CD14-positive monocyte (primary cell): ENCODE results near the gene LUZP2. TPM values are rescaled to one million over a fixed set of nuclear protein-coding genes. Genes with fewer than 3 reads are reported as not detected.

Source experiments
- DNase-seq, 3 donors: peaks; one replicate each; pipeline ENCODE4 v3.0.0-alpha.2; 2011 to 2022
- H2AFZ ChIP-seq: 2 replicates; pipeline ENCODE4 v1.6.0; 2012; ENCODE audit warnings: mild to moderate bottlenecking, low read depth, low read length, inconsistent platforms; ENCODE audit not compliant: insufficient read depth, poor library complexity, severe bottlenecking
- H3K27ac ChIP-seq, 2 donors: 1 replicate in 1 of 2; 2 replicates in 1 of 2; pipeline ENCODE4 v1.5.1; 2012 to 2013; ENCODE audit warnings: low read length in 2 of 2, control low read depth in 1 of 2, inconsistent platforms in 1 of 2, low read depth in 1 of 2, mild to moderate bottlenecking in 1 of 2
- H3K27me3 ChIP-seq, 2 donors: one replicate each; pipeline versions ENCODE4 v1.6.0 to v1.6.1; 2011 to 2013; ENCODE audit warnings: low read length in 2 of 2; ENCODE audit not compliant: control insufficient read depth in 2 of 2, insufficient read depth in 2 of 2
- H3K36me3 ChIP-seq, 2 donors: replicated peaks in 1 of 2; 1 replicate in 1 of 2; 2 replicates in 1 of 2; pipeline versions ENCODE4 v1.5.1 to v1.6.1; 2012 to 2013; ENCODE audit warnings: low read length in 2 of 2, control low read depth in 1 of 2, inconsistent platforms in 1 of 2, mild to moderate bottlenecking in 1 of 2; ENCODE audit not compliant: insufficient read depth in 2 of 2, control insufficient read depth in 1 of 2
- H3K4me1 ChIP-seq, 2 donors: 1 replicate in 1 of 2; 2 replicates in 1 of 2; pipeline versions ENCODE4 v1.5.1 to v1.6.1; 2012 to 2013; ENCODE audit warnings: low read length in 2 of 2, control low read depth in 1 of 2, inconsistent platforms in 1 of 2, mild to moderate bottlenecking in 1 of 2, moderate library complexity in 1 of 2; ENCODE audit not compliant: insufficient read depth in 2 of 2, control insufficient read depth in 1 of 2
- H3K4me2 ChIP-seq: replicated peaks from 2 replicates; pipeline ENCODE3; 2012; ENCODE audit warnings: low read length, moderate library complexity, mild to moderate bottlenecking; ENCODE audit not compliant: poor library complexity, severe bottlenecking; ENCODE audit errors: extremely low read depth
- H3K4me3 ChIP-seq, 3 experiments: fragments of 200-600 bp in 1 of 3; sonication (generic) in 1 of 3; replicated peaks in 1 of 3; 1 replicate in 2 of 3; 2 replicates in 1 of 3; pipeline ENCODE4 v1.5.1; 2011 to 2013; ENCODE audit warnings: low read length in 3 of 3, mild to moderate bottlenecking in 3 of 3, control low read depth in 2 of 3, low read depth in 2 of 3, inconsistent platforms in 1 of 3, moderate library complexity in 1 of 3
- H3K79me2 ChIP-seq: 2 replicates; pipeline ENCODE4 v1.6.0; 2012; ENCODE audit warnings: mild to moderate bottlenecking, control low read depth, inconsistent platforms, low read length, moderate library complexity; ENCODE audit not compliant: insufficient read depth
- H3K9ac ChIP-seq: 2 replicates; pipeline ENCODE4 v1.6.0; 2017; ENCODE audit warnings: low read length, mild to moderate bottlenecking; ENCODE audit not compliant: insufficient read depth, poor library complexity, severe bottlenecking
- H3K9me3 ChIP-seq, 2 donors: replicated peaks in 1 of 2; 1 replicate in 1 of 2; 2 replicates in 1 of 2; pipeline versions ENCODE4 v1.5.1 to v1.6.1; 2012 to 2013; ENCODE audit warnings: low read length in 2 of 2, control low read depth in 1 of 2; ENCODE audit not compliant: control insufficient read depth in 1 of 2, insufficient read depth in 1 of 2
- H4K20me1 ChIP-seq: 2 replicates; pipeline ENCODE4 v1.6.0; 2012; ENCODE audit warnings: mild to moderate bottlenecking, low read length, control low read depth, moderate library complexity; ENCODE audit not compliant: insufficient read depth
- H3K27ac Mint-ChIP-seq, 7 donors: one replicate each; pipeline ENCODE4 v1.8.0; 2020; ENCODE audit warnings: mild to moderate bottlenecking in 7 of 7, mixed read lengths in 7 of 7, moderate library complexity in 6 of 7, inconsistent platforms in 2 of 7
- H3K27me3 Mint-ChIP-seq, 3 donors: one replicate each; pipeline ENCODE4 v1.8.0; 2021 to 2022; ENCODE audit warnings: low read depth in 3 of 3, mild to moderate bottlenecking in 3 of 3, mixed read lengths in 3 of 3, moderate library complexity in 3 of 3, inconsistent platforms in 1 of 3
- H3K36me3 Mint-ChIP-seq, 2 donors: one replicate each; pipeline ENCODE4 v1.8.0; 2020; ENCODE audit warnings: mixed read lengths in 2 of 2, inconsistent platforms in 1 of 2, mild to moderate bottlenecking in 1 of 2
- H3K4me1 Mint-ChIP-seq: one replicate; pipeline ENCODE4 v1.8.0; 2020; ENCODE audit warnings: mild to moderate bottlenecking, mixed read lengths
- H3K4me3 Mint-ChIP-seq, 2 donors: one replicate each; pipeline ENCODE4 v1.8.0; 2020; ENCODE audit warnings: mild to moderate bottlenecking in 2 of 2, mixed read lengths in 2 of 2, moderate library complexity in 1 of 2
- H3K9me3 Mint-ChIP-seq, 7 donors: one replicate each; pipeline ENCODE4 v1.8.0; 2020 to 2022; ENCODE audit warnings: mixed read lengths in 7 of 7, mild to moderate bottlenecking in 6 of 7, moderate library complexity in 6 of 7, inconsistent platforms in 2 of 7
- CTCF ChIP-seq: fragments of 200-600 bp; IDR thresholded peaks from one replicate; pipeline ENCODE4 v1.8.0; 2022; ENCODE audit warnings: antibody characterized with exemption, mild to moderate bottlenecking
- WGBS: methylation state at CpG from one replicate; pipeline ENCODE4 v1.1.5; 2013; ENCODE audit warnings: missing lambda C conversion rate; ENCODE audit not compliant: insufficient coverage; 5-methylcytosine and 5-hydroxymethylcytosine counted together
- intact Hi-C, 2 donors: fragments of 100-400 bp; cut with micrococcal nuclease; formaldehyde crosslinking; loops; one replicate each; pipeline versions ENCODE4 v1.15.0 to v1.15.1; 2023
- polyA plus RNA-seq, 3 donors: library from polyadenylated mRNA; depleted of rRNA in 1 of 3; unstranded in 2 of 3; stranded (reverse) in 1 of 3; fragments of 300-500 nt in 2 of 3; fragments of >200 nt in 1 of 3; fragmentation: Illumina TruSeq in 2 of 3; gene quantifications; 1 replicate in 2 of 3; 2 replicates in 1 of 3; pipeline ENCODE4 v1.2.3, GENCODE V29; 2012 to 2021

The LUZP2 gene
- polyA plus RNA-seq, 3 donors: not detected

- Histone ChIP-seq H3K4me3 (no peak overlapping the region), H3K36me3 (no peaks in the 10 kb centered on the region), H3K27ac (no peak overlapping the region), H2AFZ (no peak overlapping the region), H3K4me1 (no peaks in the 10 kb centered on the region), H4K20me1 (no peaks in the 10 kb centered on the region), H3K27me3 (no peaks in the 10 kb centered on the region), H3K9ac (no peak overlapping the region), H3K9me3 (no peaks in the 10 kb centered on the region), H3K4me2 (no peak overlapping the region), H3K79me2 (no peaks in the 10 kb centered on the region)
- WGBS: 67% methylated on average over 1 of the region's 3 CpGs
- peaks cover 0 to 3% (median 0%) of the 10 kb centered on the region in 7 donors for H3K9me3 Mint-ChIP-seq
- no peak for TF ChIP-seq CTCF
- intact Hi-C loops: no loop called here
- no peaks in the 10 kb centered on the region for H3K27me3 Mint-ChIP-seq
- no peaks in the 10 kb centered on the region for H3K4me1 Mint-ChIP-seq
- no peak overlapping the region for H3K27ac Mint-ChIP-seq
- H3K36me3 Mint-ChIP-seq: no peaks in the 10 kb centered on the region
- H3K4me3 Mint-ChIP-seq: no peak overlapping the region
- DNase-seq: no peak
These were observed 97.5 kb downstream of the LUZP2 start for GRCh38 chr11:24594401-24594800.

DNA sequence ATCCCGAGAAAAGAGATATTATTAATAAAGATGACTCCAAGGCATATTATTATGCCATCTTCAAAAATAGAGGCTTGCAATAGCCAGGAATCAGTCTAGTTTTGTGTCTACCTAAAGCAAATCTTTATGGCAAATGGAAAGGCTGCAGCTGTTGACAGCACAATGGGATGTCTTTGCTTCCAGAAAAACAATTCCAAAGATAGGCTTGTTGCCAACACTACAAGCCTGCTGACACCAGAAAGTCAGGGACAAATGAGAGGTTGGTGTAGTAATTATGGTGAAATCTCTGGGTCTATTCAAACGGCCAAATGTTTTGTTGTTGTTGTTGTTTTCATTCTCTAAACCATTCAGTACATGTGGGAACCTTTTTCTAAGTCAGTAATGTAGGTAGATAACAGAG, 101.8 kb downstream of the LUZP2 start:
- Mint-ChIP-seq H3K27me3 (no peaks in the 10 kb centered on the region), H3K36me3 (no peaks in the 10 kb centered on the region), H3K27ac (no peak overlapping the region), H3K9me3 (peaks cover 0 to 2% (median 0%) of the 10 kb centered on the region in 7 donors), H3K4me3 (no peak overlapping the region), H3K4me1 (no peaks in the 10 kb centered on the region)
- Histone ChIP-seq H3K4me2 (no peak overlapping the region), H3K36me3 (no peaks in the 10 kb centered on the region), H3K9me3 (no peaks in the 10 kb centered on the region), H2AFZ (no peak overlapping the region), H3K79me2 (no peaks in the 10 kb centered on the region), H3K27ac (no peak overlapping the region), H4K20me1 (no peaks in the 10 kb centered on the region), H3K9ac (no peak overlapping the region), H3K4me1 (no peaks in the 10 kb centered on the region), H3K4me3 (no peak overlapping the region), H3K27me3 (no peaks in the 10 kb centered on the region)
- WGBS: no CpG with 5 or more reads among the region's 2 CpGs
- intact Hi-C loops: no loop called here
- DNase-seq: no peak
- no peak for TF ChIP-seq CTCF
